SU-DHL-6 (cell line): Measurements from ENCODE around the gene PCDHA4.

Source experiments
- CTCF ChIP-seq: fragments of 200-600 bp; sonication (generic); IDR thresholded peaks from one replicate; pipeline ENCODE4 v1.5.1; 2017; ENCODE audit warnings: antibody characterized with exemption, mild to moderate bottlenecking, low read length, moderate library complexity; ENCODE audit not compliant: insufficient read depth, poor library complexity, severe bottlenecking
- EZH2phosphoT487 ChIP-seq: fragments of 200-600 bp; sonication (generic), shearing (Covaris generic); conservative IDR thresholded peaks from 2 replicates; pipeline ENCODE4 v1.6.1; 2018; ENCODE audit warnings: mild to moderate bottlenecking, antibody characterized with exemption, low read length, moderate library complexity, mixed read lengths

GRCh38 chr5:140842798-140843733 lies 36.2 kb downstream of the PCDHA4 start:
- no peak for TF ChIP-seq CTCF
- TF ChIP-seq EZH2phosphoT487 = no peak
